ENCODE data around the gene FGFR3.

FGFR3 gene

GRCh38 chr4:1767061-1767769, 25.9 kb upstream of the FGFR3 start:
- FAIRE-seq (no peak), DNase-seq (ENCODE audit: insufficient read length, low spot score) (no peak)
- no peak for TF ChIP-seq POLR2A (IDR thresholded peaks at IDR 0.05; ENCODE audit: low read depth, low read length)
- TF ChIP-seq POLR2AphosphoS5 (IDR thresholded peaks at IDR 0.05; ENCODE audit: low read depth, low read length) = no peak
- no peak for TF ChIP-seq SPI1 (IDR thresholded peaks at IDR 0.05; ENCODE audit: low read depth, low read length)
- TF ChIP-seq PAX5 (IDR thresholded peaks at IDR 0.05; ENCODE audit: insufficient read depth, low read length, severe bottlenecking) = no peak
- TF ChIP-seq POU2F2 (IDR thresholded peaks at IDR 0.05; ENCODE audit: low read depth, low read length) = no peak
- no peak for TF ChIP-seq TAF1 (IDR thresholded peaks at IDR 0.05; ENCODE audit: low read depth, low read length)

- FAIRE-seq = no peak
- TF ChIP-seq TAF1 (IDR thresholded peaks at IDR 0.05; ENCODE audit: low read depth, low read length) (no peak), POU2F2 (IDR thresholded peaks at IDR 0.05; ENCODE audit: low read depth, low read length) (no peak)
- peak; percentile 75 for DNase-seq (ENCODE audit: insufficient read length, low spot score)
Measured at GRCh38 chr4:1767770-1768366, 25.2 kb upstream of the FGFR3 start.

GRCh38 chr4:1768367-1769034, 24.6 kb upstream of the FGFR3 start:
- DNase-seq (ENCODE audit: insufficient read length, low spot score) = no peak
- TF ChIP-seq POLR2A (IDR thresholded peaks at IDR 0.05; ENCODE audit: low read depth, low read length) (no peak), PAX5 (IDR thresholded peaks at IDR 0.05; ENCODE audit: insufficient read depth, low read length, severe bottlenecking) (no peak), SPI1 (IDR thresholded peaks at IDR 0.05; ENCODE audit: low read depth, low read length) (no peak), POLR2AphosphoS5 (IDR thresholded peaks at IDR 0.05; ENCODE audit: low read depth, low read length) (no peak), TAF1 (IDR thresholded peaks at IDR 0.05; ENCODE audit: low read depth, low read length) (no peak), POU2F2 (IDR thresholded peaks at IDR 0.05; ENCODE audit: low read depth, low read length) (no peak)
- FAIRE-seq = no peak

- TF ChIP-seq PAX5 (IDR thresholded peaks at IDR 0.05; ENCODE audit: insufficient read depth, low read length, severe bottlenecking) = no peak
- TF ChIP-seq POU2F2 (IDR thresholded peaks at IDR 0.05; ENCODE audit: low read depth, low read length) = no peak
- TF ChIP-seq POLR2A (IDR thresholded peaks at IDR 0.05; ENCODE audit: low read depth, low read length) = no peak
- TF ChIP-seq POLR2AphosphoS5 (IDR thresholded peaks at IDR 0.05; ENCODE audit: low read depth, low read length) = no peak
- no peak for TF ChIP-seq TAF1 (IDR thresholded peaks at IDR 0.05; ENCODE audit: low read depth, low read length)
- no peak for TF ChIP-seq SPI1 (IDR thresholded peaks at IDR 0.05; ENCODE audit: low read depth, low read length)
- no peak for FAIRE-seq
- DNase-seq (ENCODE audit: insufficient read length, low spot score) = no peak
Measured at GRCh38 chr4:1769692-1770091, 23.4 kb upstream of the FGFR3 start.

GRCh38 chr4:1770245-1770644, 22.8 kb upstream of the FGFR3 start:
- DNase-seq (ENCODE audit: insufficient read length, low spot score) (no peak), FAIRE-seq (no peak)
- TF ChIP-seq POU2F2 (IDR thresholded peaks at IDR 0.05; ENCODE audit: low read depth, low read length) (no peak), TAF1 (IDR thresholded peaks at IDR 0.05; ENCODE audit: low read depth, low read length) (no peak), POLR2A (IDR thresholded peaks at IDR 0.05; ENCODE audit: low read depth, low read length) (no peak), POLR2AphosphoS5 (IDR thresholded peaks at IDR 0.05; ENCODE audit: low read depth, low read length) (no peak), PAX5 (IDR thresholded peaks at IDR 0.05; ENCODE audit: insufficient read depth, low read length, severe bottlenecking) (no peak), SPI1 (IDR thresholded peaks at IDR 0.05; ENCODE audit: low read depth, low read length) (no peak)

GRCh38 chr4:1770791-1771231, 22.3 kb upstream of the FGFR3 start:
- FAIRE-seq (no peak), DNase-seq (ENCODE audit: insufficient read length, low spot score) (peak; percentile 60)
- TF ChIP-seq POLR2AphosphoS5 (IDR thresholded peaks at IDR 0.05; ENCODE audit: low read depth, low read length) (no peak), SPI1 (IDR thresholded peaks at IDR 0.05; ENCODE audit: low read depth, low read length) (no peak), POLR2A (IDR thresholded peaks at IDR 0.05; ENCODE audit: low read depth, low read length) (no peak), POU2F2 (IDR thresholded peaks at IDR 0.05; ENCODE audit: low read depth, low read length) (no peak), TAF1 (IDR thresholded peaks at IDR 0.05; ENCODE audit: low read depth, low read length) (no peak), PAX5 (IDR thresholded peaks at IDR 0.05; ENCODE audit: insufficient read depth, low read length, severe bottlenecking) (no peak)

- FAIRE-seq = no peak
Measured at GRCh38 chr4:1771555-1772305, 21.4 kb upstream of the FGFR3 start.

GRCh38 chr4:1772853-1773538, 20.1 kb upstream of the FGFR3 start:
- FAIRE-seq (no peak), DNase-seq (ENCODE audit: insufficient read length, low spot score) (no peak)
- TF ChIP-seq POU2F2 (IDR thresholded peaks at IDR 0.05; ENCODE audit: low read depth, low read length) (no peak), TAF1 (IDR thresholded peaks at IDR 0.05; ENCODE audit: low read depth, low read length) (no peak), POLR2A (IDR thresholded peaks at IDR 0.05; ENCODE audit: low read depth, low read length) (no peak), SPI1 (IDR thresholded peaks at IDR 0.05; ENCODE audit: low read depth, low read length) (no peak), PAX5 (IDR thresholded peaks at IDR 0.05; ENCODE audit: insufficient read depth, low read length, severe bottlenecking) (no peak), POLR2AphosphoS5 (IDR thresholded peaks at IDR 0.05; ENCODE audit: low read depth, low read length) (no peak)

More at GRCh38 chr4:1771555-1772305, 21.4 kb upstream of the FGFR3 start:
- TF ChIP-seq PAX5 (IDR thresholded peaks at IDR 0.05; ENCODE audit: insufficient read depth, low read length, severe bottlenecking) = no peak
- no peak for TF ChIP-seq POU2F2 (IDR thresholded peaks at IDR 0.05; ENCODE audit: low read depth, low read length)
- no peak for TF ChIP-seq POLR2A (IDR thresholded peaks at IDR 0.05; ENCODE audit: low read depth, low read length)
- peak; percentile 90 for DNase-seq (ENCODE audit: insufficient read length, low spot score)
